ENCODE measurements around the gene KDM4E. TPM values are rescaled to one million over a fixed set of nuclear protein-coding genes. Genes with fewer than 3 reads are reported as not detected.
A peak's percentile ranks its signal among the peaks of the same experiment; 100 is the strongest.

The KDM4E gene
- total RNA-seq, 2 experiments from 2014 or later, result not detected

- Mint-ChIP-seq H3K4me3 (peak overlapping the region; percentile 92), H3K27ac (peak overlapping the region; percentile 94), H3K4me1 (peaks cover 25% of the 10 kb centered on the region), H3K36me3 (peaks cover 14% of the 10 kb centered on the region), H3K9me3 (no peaks in the 10 kb centered on the region), H3K27me3 (no peaks in the 10 kb centered on the region)
- peak; percentile 79 for DNase-seq
Measured at GRCh38 chr11:95067039-95067840, 42.2 kb downstream of the KDM4E start.

GRCh38 chr11:95067841-95068219 lies 42.8 kb downstream of the KDM4E start:
- Mint-ChIP-seq H3K4me1 (peaks cover 26% of the 10 kb centered on the region), H3K36me3 (peaks cover 18% of the 10 kb centered on the region), H3K27me3 (no peaks in the 10 kb centered on the region), H3K9me3 (no peaks in the 10 kb centered on the region), H3K4me3 (peak overlapping the region; percentile 92), H3K27ac (peak overlapping the region; percentile 94)
- no peak for DNase-seq

- DNase-seq, result peak; percentile 71
- Mint-ChIP-seq H3K27me3 (no peaks in the 10 kb centered on the region), H3K36me3 (peaks cover 20% of the 10 kb centered on the region), H3K4me3 (peak overlapping the region; percentile 92), H3K27ac (peak overlapping the region; percentile 94), H3K9me3 (no peaks in the 10 kb centered on the region), H3K4me1 (peaks cover 29% of the 10 kb centered on the region)
Measured at GRCh38 chr11:95068549-95068948, 43.5 kb downstream of the KDM4E start.

- DNase-seq, result no peak
- no peak overlapping the region for H3K4me3 Mint-ChIP-seq
Measured at GRCh38 chr11:95070471-95070870, 45.4 kb downstream of the KDM4E start.

GRCh38 chr11:95072948-95073347 lies 47.9 kb downstream of the KDM4E start:
- DNase-seq, result no peak
- Mint-ChIP-seq H3K27me3 (no peaks in the 10 kb centered on the region), H3K4me1 (peaks cover 24% of the 10 kb centered on the region), H3K9me3 (no peaks in the 10 kb centered on the region), H3K4me3 (no peak overlapping the region), H3K27ac (no peak overlapping the region), H3K36me3 (peaks cover 20% of the 10 kb centered on the region)

More at GRCh38 chr11:95070471-95070870, 45.4 kb downstream of the KDM4E start:
- Mint-ChIP-seq H3K9me3 (no peaks in the 10 kb centered on the region), H3K4me1 (peaks cover 29% of the 10 kb centered on the region), H3K27me3 (no peaks in the 10 kb centered on the region), H3K36me3 (peaks cover 20% of the 10 kb centered on the region), H3K27ac (peak overlapping the region; percentile 3)

GRCh38 chr11:95074792-95075563 lies 49.9 kb downstream of the KDM4E start:
- Mint-ChIP-seq H3K4me1 (peaks cover 16% of the 10 kb centered on the region), H3K27ac (no peak overlapping the region), H3K4me3 (no peak overlapping the region), H3K36me3 (peaks cover 13% of the 10 kb centered on the region), H3K27me3 (no peaks in the 10 kb centered on the region), H3K9me3 (no peaks in the 10 kb centered on the region)
- DNase-seq, result no peak

- Mint-ChIP-seq H3K27ac (no peak overlapping the region), H3K27me3 (no peaks in the 10 kb centered on the region), H3K4me3 (no peak overlapping the region), H3K9me3 (no peaks in the 10 kb centered on the region), H3K36me3 (peaks cover 9% of the 10 kb centered on the region), H3K4me1 (peaks cover 10% of the 10 kb centered on the region)
- no peak for DNase-seq
Measured at GRCh38 chr11:95076416-95076815, 51.4 kb downstream of the KDM4E start.

- no peaks in the 10 kb centered on the region for H3K9me3 Mint-ChIP-seq
- DNase-seq, result no peak
- no peak overlapping the region for H3K4me3 Mint-ChIP-seq
- no peak overlapping the region for H3K27ac Mint-ChIP-seq
- H3K4me1 Mint-ChIP-seq, result peaks cover 8% of the 10 kb centered on the region
- H3K36me3 Mint-ChIP-seq, result peaks cover 7% of the 10 kb centered on the region
- no peaks in the 10 kb centered on the region for H3K27me3 Mint-ChIP-seq
Measured at GRCh38 chr11:95076981-95077380, 51.9 kb downstream of the KDM4E start.

Other genes starting within 250 kb of the KDM4E start
- gene CWC15, start 51.7 kb upstream of the KDM4E start, total RNA-seq, result 10 to 100 TPM; 84.7 to 91.4 TPM
- 1 to 10 TPM; 2.4 to 2.8 TPM for gene KDM4D, start 51.5 kb upstream of the KDM4E start, total RNA-seq
- not detected for gene KDM4F, start 24.2 kb downstream of the KDM4E start, total RNA-seq
- gene SRSF8, start 41.7 kb downstream of the KDM4E start, total RNA-seq, result 10 to 100 TPM; 46.6 to 47.0 TPM
- gene ENDOD1, start 64.6 kb downstream of the KDM4E start, total RNA-seq, result 10 to 100 TPM; 21.5 to 22.1 TPM
- 10 to 100 TPM; 16.2 to 16.4 TPM for gene SESN3, start 205.9 kb downstream of the KDM4E start, total RNA-seq